ENCODE results near the gene HS6ST2.

The HS6ST2 gene

GRCh38 chrX:132664273-132664672, 294.2 kb downstream of the HS6ST2 start:
- Histone ChIP-seq H3K79me2 (ENCODE audit: insufficient read depth, low read length) (no peaks in the 10 kb centered on the region), H2AFZ (ENCODE audit: low read depth, low read length) (no peak overlapping the region), H3K4me1 (ENCODE audit: insufficient read depth, low read length) (no peaks in the 10 kb centered on the region), H3K9me3 (ENCODE audit: insufficient read depth, low read length, severe bottlenecking) (no peaks in the 10 kb centered on the region), H3K36me3 (ENCODE audit: insufficient read depth, low read length) (no peaks in the 10 kb centered on the region), H4K20me1 (ENCODE audit: insufficient read depth, low read length) (no peaks in the 10 kb centered on the region), H3K27ac (ENCODE audit: low read length) (no peak overlapping the region), H3K9ac (ENCODE audit: low read depth, low read length) (no peak overlapping the region), H3K4me3 (ENCODE audit: low read depth in 1 of 2, low read length in 2 of 2) (no peak overlapping the region), H3K4me2 (ENCODE audit: insufficient read depth, low read length) (no peak overlapping the region), H3K27me3 (ENCODE audit: insufficient read depth, low read length, poor library complexity) (no peaks in the 10 kb centered on the region)
- no peak for DNase-seq
- ATAC-seq (ENCODE audit: insufficient read depth, low read depth): no peak
- TF ChIP-seq EZH2 (IDR thresholded peaks at IDR 0.05; ENCODE audit: borderline replicate concordance, low read depth, low read length, severe bottlenecking) (no peak), CTCF (IDR thresholded peaks at IDR 0.05; ENCODE audit: borderline replicate concordance, extremely low read depth, low read length, poor library complexity, severe bottlenecking) (no peak)

- DNase-seq (no peak), ATAC-seq (ENCODE audit: insufficient read depth, low read depth) (no peak)
- no peak overlapping the region for H3K4me2 ChIP-seq (ENCODE audit: insufficient read depth, low read length)
- H3K4me3 ChIP-seq (ENCODE audit: low read depth in 1 of 2, low read length in 2 of 2): no peak overlapping the region
- TF ChIP-seq CTCF (IDR thresholded peaks at IDR 0.05; ENCODE audit: borderline replicate concordance, extremely low read depth, low read length, poor library complexity, severe bottlenecking) (no peak), EZH2 (IDR thresholded peaks at IDR 0.05; ENCODE audit: borderline replicate concordance, low read depth, low read length, severe bottlenecking) (no peak)
- no peaks in the 10 kb centered on the region for H3K36me3 ChIP-seq (ENCODE audit: insufficient read depth, low read length)
- H2AFZ ChIP-seq (ENCODE audit: low read depth, low read length): no peak overlapping the region
- H4K20me1 ChIP-seq (ENCODE audit: insufficient read depth, low read length): no peaks in the 10 kb centered on the region
- H3K27me3 ChIP-seq (ENCODE audit: insufficient read depth, low read length, poor library complexity): no peaks in the 10 kb centered on the region
- no peak overlapping the region for H3K27ac ChIP-seq (ENCODE audit: low read length)
- H3K4me1 ChIP-seq (ENCODE audit: insufficient read depth, low read length): no peaks in the 10 kb centered on the region
- no peaks in the 10 kb centered on the region for H3K79me2 ChIP-seq (ENCODE audit: insufficient read depth, low read length)
- no peak overlapping the region for H3K9ac ChIP-seq (ENCODE audit: low read depth, low read length)
- H3K9me3 ChIP-seq (ENCODE audit: insufficient read depth, low read length, severe bottlenecking): no peaks in the 10 kb centered on the region
Observed at GRCh38 chrX:132662844-132663243, 295.6 kb downstream of the HS6ST2 start.

GRCh38 chrX:132657876-132658275, 300.6 kb downstream of the HS6ST2 start:
- H2AFZ ChIP-seq (ENCODE audit: low read depth, low read length): no peak overlapping the region
- H3K4me3 ChIP-seq (ENCODE audit: low read depth in 1 of 2, low read length in 2 of 2): no peak overlapping the region
- H3K27me3 ChIP-seq (ENCODE audit: insufficient read depth, low read length, poor library complexity): no peaks in the 10 kb centered on the region
- no peak for DNase-seq
- no peak overlapping the region for H3K4me2 ChIP-seq (ENCODE audit: insufficient read depth, low read length)
- TF ChIP-seq EZH2 (IDR thresholded peaks at IDR 0.05; ENCODE audit: borderline replicate concordance, low read depth, low read length, severe bottlenecking) (no peak), CTCF (IDR thresholded peaks at IDR 0.05; ENCODE audit: borderline replicate concordance, extremely low read depth, low read length, poor library complexity, severe bottlenecking) (no peak)
- no peaks in the 10 kb centered on the region for H4K20me1 ChIP-seq (ENCODE audit: insufficient read depth, low read length)
- H3K27ac ChIP-seq (ENCODE audit: low read length): no peak overlapping the region
- H3K36me3 ChIP-seq (ENCODE audit: insufficient read depth, low read length): no peaks in the 10 kb centered on the region
- no peak for ATAC-seq (ENCODE audit: insufficient read depth, low read depth)
- no peaks in the 10 kb centered on the region for H3K9me3 ChIP-seq (ENCODE audit: insufficient read depth, low read length, severe bottlenecking)
- H3K79me2 ChIP-seq (ENCODE audit: insufficient read depth, low read length): no peaks in the 10 kb centered on the region
- no peak overlapping the region for H3K9ac ChIP-seq (ENCODE audit: low read depth, low read length)
- no peaks in the 10 kb centered on the region for H3K4me1 ChIP-seq (ENCODE audit: insufficient read depth, low read length)

GRCh38 chrX:132652871-132653270, 305.6 kb downstream of the HS6ST2 start:
- DNase-seq: no peak
- Histone ChIP-seq H2AFZ (ENCODE audit: low read depth, low read length) (no peak overlapping the region), H3K4me2 (ENCODE audit: insufficient read depth, low read length) (no peak overlapping the region), H3K79me2 (ENCODE audit: insufficient read depth, low read length) (no peaks in the 10 kb centered on the region), H3K4me3 (ENCODE audit: low read depth in 1 of 2, low read length in 2 of 2) (no peak overlapping the region), H3K9me3 (ENCODE audit: insufficient read depth, low read length, severe bottlenecking) (no peaks in the 10 kb centered on the region), H3K9ac (ENCODE audit: low read depth, low read length) (no peak overlapping the region), H3K27ac (ENCODE audit: low read length) (no peak overlapping the region), H4K20me1 (ENCODE audit: insufficient read depth, low read length) (no peaks in the 10 kb centered on the region), H3K4me1 (ENCODE audit: insufficient read depth, low read length) (no peaks in the 10 kb centered on the region), H3K36me3 (ENCODE audit: insufficient read depth, low read length) (no peaks in the 10 kb centered on the region), H3K27me3 (ENCODE audit: insufficient read depth, low read length, poor library complexity) (no peaks in the 10 kb centered on the region)
- TF ChIP-seq CTCF (IDR thresholded peaks at IDR 0.05; ENCODE audit: borderline replicate concordance, extremely low read depth, low read length, poor library complexity, severe bottlenecking) (no peak), EZH2 (IDR thresholded peaks at IDR 0.05; ENCODE audit: borderline replicate concordance, low read depth, low read length, severe bottlenecking) (no peak)
- ATAC-seq (ENCODE audit: insufficient read depth, low read depth): no peak
